HT1080 (cell line): ENCODE data around the gene LDLRAD4. TPM values are rescaled to one million over a fixed set of nuclear protein-coding genes. Genes with fewer than 3 reads are reported as not detected.

Experiments
- small RNA-seq: library from RNA; depleted of rRNA; stranded (forward); fragments of <200 nt; gene quantifications from one replicate; pipeline ENCODE3, GENCODE V24; 2014
- total RNA-seq: library from RNA; depleted of rRNA; stranded (reverse); fragments of >200 nt; shearing (Covaris generic); gene quantifications from 2 replicates; pipeline ENCODE4 v1.2.3, GENCODE V29; 2014; rRNA removed

LDLRAD4 gene
- total RNA-seq, 1 experiment from 2014 or later, result not detected

Small RNA genes within 50 kb of the gene (small RNA-seq; reads per million reads assigned to genes)
- gene MIR4526, result not detected
- not detected for gene MIR5190

Other genes starting within 250 kb of the LDLRAD4 start
- gene CEP192, start 227.4 kb upstream of the LDLRAD4 start, total RNA-seq, result 21.6 and 22.9 TPM in 2 replicates